OCI-LY7 (cell line): Measurements from ENCODE around the gene WNK2. TPM values are rescaled to one million over a fixed set of nuclear protein-coding genes. Genes with fewer than 3 reads are reported as not detected.

Source experiments
- BruUV-seq: library from RNA; stranded (reverse); fragments of 400-500 nt; replicated peaks from 2 replicates; lab custom pipeline; 2021; lab: Mats Ljungman, UMichigan
- CTCF ChIA-PET: fragments of 300-600 bp; sonication (Branson Sonifier 250); formaldehyde crosslinking; loops from one replicate; lab custom pipeline; 2022; ENCODE audit warnings: antibody characterized with exemption; ENCODE audit not compliant: unreplicated experiment; lab: Charles Lee
- POLR2A ChIA-PET: fragments of 300-600 bp; sonication (Branson Sonifier 250); formaldehyde crosslinking; loops from one replicate; lab custom pipeline; 2022; ENCODE audit warnings: antibody characterized with exemption; lab: Charles Lee
- DNase-seq: peaks from one replicate; pipeline ENCODE4 v3.0.0-alpha.2; 2015; ENCODE audit warnings: low spot score
- H2AFZ ChIP-seq: fragments of 200-600 bp; sonication (generic), shearing (Covaris generic); 2 replicates; pipeline ENCODE4 v1.6.1; 2014; ENCODE audit warnings: mild to moderate bottlenecking, antibody characterized with exemption, low read length, moderate library complexity
- H3K27ac ChIP-seq: fragments of 200-600 bp; sonication (generic); 2 replicates; pipeline ENCODE4 v1.5.1; 2014; ENCODE audit warnings: mixed run types, low read depth, mild to moderate bottlenecking, moderate library complexity, low read length, inconsistent platforms; ENCODE audit not compliant: poor library complexity, severe bottlenecking
- H3K36me3 ChIP-seq: fragments of 200-600 bp; sonication (generic); 2 replicates; pipeline ENCODE4 v1.6.1; 2014; ENCODE audit warnings: mild to moderate bottlenecking, antibody characterized with exemption, low read length, moderate library complexity, mixed read lengths; ENCODE audit not compliant: insufficient read depth
- H3K4me1 ChIP-seq: fragments of 200-600 bp; sonication (generic); 2 replicates; pipeline ENCODE4 v1.5.1; 2014; ENCODE audit warnings: mild to moderate bottlenecking, low read length; ENCODE audit not compliant: insufficient read depth, poor library complexity, severe bottlenecking
- H3K4me2 ChIP-seq: fragments of 200-600 bp; sonication (generic); 2 replicates; pipeline ENCODE4 v1.6.1; 2014; ENCODE audit warnings: mild to moderate bottlenecking, low read length
- H3K4me3 ChIP-seq: fragments of 200-600 bp; sonication (generic); 2 replicates; pipeline ENCODE4 v1.5.1; 2014; ENCODE audit warnings: mild to moderate bottlenecking, low read depth, low read length; ENCODE audit not compliant: poor library complexity, severe bottlenecking
- H3K79me2 ChIP-seq: fragments of 200-600 bp; sonication (generic); 2 replicates; pipeline ENCODE4 v1.6.1; 2016; ENCODE audit warnings: low read depth, mild to moderate bottlenecking, low read length, moderate library complexity, mixed read lengths; ENCODE audit not compliant: insufficient read depth
- H3K9me2 ChIP-seq: fragments of 200-600 bp; sonication (generic); 2 replicates; pipeline ENCODE4 v1.6.1; 2016; ENCODE audit warnings: mild to moderate bottlenecking, low read length, mixed read lengths; ENCODE audit not compliant: insufficient read depth
- H3K9me3 ChIP-seq: fragments of 200-600 bp; sonication (generic); 2 replicates; pipeline ENCODE4 v1.6.1; 2014; ENCODE audit warnings: mild to moderate bottlenecking, mixed run types, low read length, mixed read lengths
- H4K20me1 ChIP-seq: fragments of 200-600 bp; sonication (generic); 2 replicates; pipeline ENCODE4 v1.6.1; 2014; ENCODE audit warnings: mild to moderate bottlenecking, antibody characterized with exemption, low read length, moderate library complexity, mixed read lengths; ENCODE audit not compliant: insufficient read depth
- EZH2phosphoT487 ChIP-seq: fragments of 200-600 bp; sonication (generic); IDR thresholded peaks from 2 replicates; pipeline ENCODE4 v1.6.1; 2018; ENCODE audit warnings: low read depth, borderline replicate concordance, mild to moderate bottlenecking, mixed run types, antibody characterized with exemption, low read length, moderate library complexity, mixed read lengths
- intact Hi-C: fragments of 100-400 bp; cut with micrococcal nuclease; formaldehyde crosslinking; loops from one replicate; pipeline ENCODE4 v1.10.0; 2022; ENCODE audit not compliant: unreplicated experiment
- total RNA-seq, 2 experiments: library from RNA; depleted of rRNA in 1 of 2; stranded (reverse); fragments of >200 nt in 1 of 2; shearing (Covaris generic) in 1 of 2; gene quantifications; 2 replicates each; pipeline ENCODE4 v1.2.3, GENCODE V29; 2014 to 2022
- TF ChIP-seq, protein P1 (sequence below): fragments of 200-600 bp; sonication (generic); conservative IDR thresholded peaks from 2 replicates; pipeline ENCODE4 v1.5.1; 2014; ENCODE audit warnings: mild to moderate bottlenecking, antibody characterized with exemption, low read length, moderate library complexity, mixed read lengths

Gene WNK2
- total RNA-seq, 2 experiments from 2014 or later: 142 to 194 TPM

DNA sequence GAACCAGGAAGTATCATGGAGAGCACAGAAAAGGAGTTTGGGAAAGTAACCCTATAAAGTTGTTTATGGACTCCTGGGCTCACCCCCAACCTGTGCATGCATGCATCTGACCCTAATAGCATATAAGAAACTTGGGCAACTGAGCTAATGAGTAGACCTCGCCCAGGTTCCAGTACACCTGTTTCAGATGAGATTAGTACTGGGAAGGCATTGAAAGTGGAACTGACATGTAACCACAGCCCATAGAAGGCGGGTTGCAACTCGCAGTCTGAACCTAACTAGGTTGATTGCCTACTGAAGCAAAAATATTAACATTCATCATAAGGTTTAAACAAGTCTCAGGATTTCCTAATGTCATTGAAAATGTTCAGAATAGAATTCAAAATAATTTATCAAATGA is 87.0 kb downstream of the WNK2 start:
- H3K9me2 ChIP-seq: no peaks in the 10 kb centered on the region
- H4K20me1 ChIP-seq: no peaks in the 10 kb centered on the region
- peaks cover 72% of the 10 kb centered on the region for H3K4me1 ChIP-seq
- CTCF ChIA-PET: interaction anchor here (1.1 kb wide), 1 partner anchor 32 kb away, joined by 3 read pairs; no protein-coding TSS in a partner anchor
- peak overlapping the region; percentile 74 for H3K4me3 ChIP-seq
- no peak overlapping the region for H2AFZ ChIP-seq
- intact Hi-C loops: no loop called here
- TF ChIP-seq, protein P1, sequence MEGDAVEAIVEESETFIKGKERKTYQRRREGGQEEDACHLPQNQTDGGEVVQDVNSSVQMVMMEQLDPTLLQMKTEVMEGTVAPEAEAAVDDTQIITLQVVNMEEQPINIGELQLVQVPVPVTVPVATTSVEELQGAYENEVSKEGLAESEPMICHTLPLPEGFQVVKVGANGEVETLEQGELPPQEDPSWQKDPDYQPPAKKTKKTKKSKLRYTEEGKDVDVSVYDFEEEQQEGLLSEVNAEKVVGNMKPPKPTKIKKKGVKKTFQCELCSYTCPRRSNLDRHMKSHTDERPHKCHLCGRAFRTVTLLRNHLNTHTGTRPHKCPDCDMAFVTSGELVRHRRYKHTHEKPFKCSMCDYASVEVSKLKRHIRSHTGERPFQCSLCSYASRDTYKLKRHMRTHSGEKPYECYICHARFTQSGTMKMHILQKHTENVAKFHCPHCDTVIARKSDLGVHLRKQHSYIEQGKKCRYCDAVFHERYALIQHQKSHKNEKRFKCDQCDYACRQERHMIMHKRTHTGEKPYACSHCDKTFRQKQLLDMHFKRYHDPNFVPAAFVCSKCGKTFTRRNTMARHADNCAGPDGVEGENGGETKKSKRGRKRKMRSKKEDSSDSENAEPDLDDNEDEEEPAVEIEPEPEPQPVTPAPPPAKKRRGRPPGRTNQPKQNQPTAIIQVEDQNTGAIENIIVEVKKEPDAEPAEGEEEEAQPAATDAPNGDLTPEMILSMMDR: no peak
- TF ChIP-seq EZH2phosphoT487: no peak
- peak; percentile 47 for DNase-seq
- POLR2A ChIA-PET: interaction anchor here (0.6 to 10.8 kb wide), 3 partner anchors 10 to 314 kb away, joined by 3 to 170 read pairs (median 9); no protein-coding TSS in a partner anchor
- peaks cover 32% of the 10 kb centered on the region; the same call in 1 of the 2 replicates for H3K79me2 ChIP-seq
- H3K36me3 ChIP-seq: peaks cover 80% of the 10 kb centered on the region
- H3K27ac ChIP-seq: peak overlapping the region; percentile 99
- H3K4me2 ChIP-seq: peak overlapping the region; percentile 97
- BruUV-seq: no TSS peak
- peaks cover 57% of the 10 kb centered on the region for H3K9me3 ChIP-seq

DNA sequence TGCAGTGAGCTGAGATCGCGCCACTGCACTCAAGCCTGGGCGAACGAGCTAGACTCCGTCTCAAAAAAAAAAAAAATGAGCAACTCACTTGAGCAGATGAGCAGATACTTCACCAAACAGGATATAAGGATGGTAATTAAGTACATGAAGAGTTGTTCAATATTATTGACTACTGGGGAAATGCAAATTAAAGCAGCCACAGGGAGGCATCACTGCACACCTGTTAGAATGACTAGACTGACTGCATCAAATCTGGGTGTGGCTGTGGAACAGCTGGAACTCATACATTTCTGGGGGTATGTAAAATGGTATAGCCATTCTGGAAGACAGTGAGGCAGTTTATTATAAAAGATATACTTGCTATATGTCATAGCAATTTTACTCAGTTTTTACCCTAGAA is 93.0 kb downstream of the WNK2 start:
- BruUV-seq: no TSS peak
- Histone ChIP-seq H3K4me3 (no peak overlapping the region), H3K36me3 (peaks cover 92% of the 10 kb centered on the region), H3K79me2 (no peaks in the 10 kb centered on the region), H3K27ac (peak overlapping the region; percentile 98), H2AFZ (no peak overlapping the region), H3K9me3 (peaks cover 89% of the 10 kb centered on the region), H4K20me1 (no peaks in the 10 kb centered on the region), H3K4me1 (peaks cover 74% of the 10 kb centered on the region), H3K9me2 (no peaks in the 10 kb centered on the region), H3K4me2 (peak overlapping the region; percentile 41)
- ChIA-PET POLR2A (interaction anchor here (0.6 to 1.4 kb wide), 2 partner anchors 11 to 19 kb away, joined by 3 to 5 read pairs; no protein-coding TSS in a partner anchor), CTCF (no interaction called here)
- DNase-seq: peak; percentile 66
- intact Hi-C loops: no loop called here
- no peak for TF ChIP-seq EZH2phosphoT487
- TF ChIP-seq, protein P1: peak; percentile 51; the same call in 1 of the 2 replicates

DNA sequence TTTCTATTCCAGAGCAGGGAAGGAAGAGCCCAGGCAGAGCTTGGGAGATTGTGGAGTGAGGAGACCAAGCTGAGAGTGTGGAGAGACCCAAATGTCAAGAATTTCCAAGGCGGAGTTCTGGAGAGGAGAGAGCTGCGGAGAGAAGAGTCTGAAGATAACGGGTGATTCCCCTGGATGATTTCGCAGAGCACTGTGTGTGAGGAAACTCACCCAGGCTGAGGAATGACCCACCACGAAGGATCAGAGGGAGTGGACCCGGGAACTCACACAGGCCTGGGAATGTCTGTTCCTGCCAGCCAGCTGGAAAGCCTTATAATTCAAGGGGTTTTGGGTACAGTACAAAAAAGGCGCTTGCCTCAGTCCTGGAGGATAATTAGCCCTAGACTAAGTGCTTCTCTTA is 94.2 kb downstream of the WNK2 start:
- Histone ChIP-seq H3K4me1 (peaks cover 81% of the 10 kb centered on the region), H3K79me2 (no peaks in the 10 kb centered on the region), H3K9me3 (peaks cover 93% of the 10 kb centered on the region), H3K27ac (peak overlapping the region; percentile 98), H3K36me3 (peaks cover 93% of the 10 kb centered on the region), H3K4me3 (no peak overlapping the region), H4K20me1 (no peaks in the 10 kb centered on the region), H2AFZ (no peak overlapping the region), H3K9me2 (no peaks in the 10 kb centered on the region), H3K4me2 (no peak overlapping the region)
- TF ChIP-seq, protein P1: no peak
- TF ChIP-seq EZH2phosphoT487: no peak
- ChIA-PET CTCF (no interaction called here), POLR2A (no interaction called here)
- DNase-seq: no peak
- no TSS peak for BruUV-seq
- intact Hi-C loops: no loop called here
